NCI-H2081 (cell line): ENCODE results near the gene PSME1.

Source experiments
- DNase-seq, 2 experiments: peaks; one replicate each; lab custom pipeline; 2025; lab: John Stamatoyannopoulos, UW

The PSME1 gene

GRCh38 chr14:24135834-24136683 lies at the start of gene PSME1:
PSME1 (plus strand) TSS chr14:24136194; CDS start chr14:24136263, 69 bp downstream.
- peak; percentile 90 to 96 for DNase-seq

- DNase-seq: no peak
Measured at GRCh38 chr14:24087004-24087403, 49.0 kb upstream of the PSME1 start.

- no peak for DNase-seq
Measured at GRCh38 chr14:24088095-24088494, 47.9 kb upstream of the PSME1 start.

GRCh38 chr14:24089890-24090289 lies 46.1 kb upstream of the PSME1 start:
- no peak for DNase-seq

GRCh38 chr14:24092110-24092504 lies 43.9 kb upstream of the PSME1 start:
- DNase-seq: no peak

- DNase-seq: no peak
Measured at GRCh38 chr14:24092505-24093206, 43.3 kb upstream of the PSME1 start.

- no peak for DNase-seq
Measured at GRCh38 chr14:24093207-24093900, 42.6 kb upstream of the PSME1 start.

GRCh38 chr14:24093901-24094840 lies 41.8 kb upstream of the PSME1 start, which contains the start of gene PCK2:
PCK2 (plus strand) TSS chr14:24094311; CDS start chr14:24094406, 95 bp downstream.
- peak; percentile 71 for DNase-seq

- DNase-seq: no peak
Measured at GRCh38 chr14:24094841-24095270, 41.1 kb upstream of the PSME1 start.

- DNase-seq: no peak
Measured at GRCh38 chr14:24095271-24096068, 40.5 kb upstream of the PSME1 start.

- no peak for DNase-seq
Measured at GRCh38 chr14:24096545-24097181, 39.3 kb upstream of the PSME1 start.

GRCh38 chr14:24098229-24098926 lies 37.6 kb upstream of the PSME1 start:
- DNase-seq: no peak

- peak in 1 of 2 experiments; percentile 27 for DNase-seq
Measured at GRCh38 chr14:24098927-24099813, 36.8 kb upstream of the PSME1 start.

- DNase-seq: no peak
Measured at GRCh38 chr14:24100197-24100981, 35.6 kb upstream of the PSME1 start.

GRCh38 chr14:24100982-24101494 lies 35.0 kb upstream of the PSME1 start:
- no peak for DNase-seq

- no peak for DNase-seq
Measured at GRCh38 chr14:24102357-24103048, 33.5 kb upstream of the PSME1 start.

- DNase-seq: no peak
Measured at GRCh38 chr14:24103451-24103850, 32.5 kb upstream of the PSME1 start.
